ENCODE results near the gene CNIH4. TPM values are rescaled to one million over a fixed set of nuclear protein-coding genes. Genes with fewer than 3 reads are reported as not detected.

CNIH4 gene
- total RNA-seq, 1 donor from 2014 or later, result 59.9 TPM

Other genes starting within 250 kb of the CNIH4 start
- 39.2 and 42.9 TPM in 2 replicates for gene FBXO28, start 242.8 kb upstream of the CNIH4 start, total RNA-seq
- gene DEGS1, start 173.6 kb upstream of the CNIH4 start, total RNA-seq, result 66.2 and 89.2 TPM in 2 replicates
- 20.9 and 26.1 TPM in 2 replicates for gene NVL, start 26.7 kb upstream of the CNIH4 start, total RNA-seq
- gene WDR26, start 77.9 kb downstream of the CNIH4 start, total RNA-seq, result 38.8 and 40.0 TPM in 2 replicates